Pulmonary artery endothelial cell (primary cell): ENCODE results near the gene KRT6B. TPM values are rescaled to one million over a fixed set of nuclear protein-coding genes. Genes with fewer than 3 reads are reported as not detected.
"Not testable (repeated sequence)": the region's sequence is repeated elsewhere in the genome, so short reads cannot be mapped to it uniquely, and the experiment has no call there.

Experiments
- DNase-seq: peaks from one replicate; pipeline ENCODE4 v3.0.0-alpha.2; 2011; ENCODE audit warnings: low read depth, low spot score
- total RNA-seq: library from RNA; depleted of rRNA; stranded (reverse); fragments of >200 nt; gene quantifications from 2 replicates; pipeline ENCODE4 v1.2.3, GENCODE V29; 2014

The KRT6B gene
- 0.07 and 0.18 TPM in 2 replicates for total RNA-seq

DNA sequence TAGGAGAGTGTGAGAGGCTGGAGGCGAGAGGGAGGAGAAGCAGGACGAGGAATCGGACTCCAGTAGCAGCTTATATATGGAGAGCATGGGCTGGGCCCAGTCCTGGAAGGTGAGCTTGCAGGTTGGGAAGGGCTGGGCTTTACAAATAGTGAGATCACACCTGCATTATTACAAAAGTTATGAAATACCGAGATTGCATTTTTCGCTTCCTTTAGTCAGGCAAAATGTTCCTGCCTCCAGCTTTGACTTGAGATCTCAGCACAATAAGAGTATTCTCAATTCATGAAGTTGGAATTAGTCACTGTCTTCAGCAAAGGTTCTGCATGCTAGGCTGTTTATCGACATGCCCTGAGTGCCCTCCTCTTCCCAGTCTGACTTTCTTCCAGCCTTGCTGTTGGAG lies at the start of gene KRT6B:
TSS of gene KRT6B (minus strand) at position 46 of the 400 bp plus-strand sequence. CDS start 68 bp downstream, outside the sequence.
- DNase-seq = no peak

DNA sequence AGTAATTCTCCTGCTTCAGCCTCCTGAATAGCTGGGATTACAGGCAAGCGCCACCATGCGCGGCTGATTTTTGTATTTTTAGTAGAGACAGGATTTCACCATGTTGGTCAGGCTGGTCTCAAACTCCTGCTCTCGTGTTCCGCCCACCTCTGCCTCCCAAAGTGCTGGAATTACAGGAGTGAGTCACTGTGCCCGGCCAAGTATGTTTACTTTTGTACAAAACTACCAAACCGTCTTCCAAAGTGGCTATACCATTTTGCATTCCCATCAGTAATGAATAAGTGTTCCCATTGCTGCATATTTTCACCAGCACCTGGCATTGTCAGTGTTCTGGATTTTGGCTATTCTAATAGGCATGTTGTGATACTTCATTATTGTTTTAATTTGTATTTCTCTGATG lies 49.5 kb upstream of the KRT6B start:
- no peak for DNase-seq

DNA sequence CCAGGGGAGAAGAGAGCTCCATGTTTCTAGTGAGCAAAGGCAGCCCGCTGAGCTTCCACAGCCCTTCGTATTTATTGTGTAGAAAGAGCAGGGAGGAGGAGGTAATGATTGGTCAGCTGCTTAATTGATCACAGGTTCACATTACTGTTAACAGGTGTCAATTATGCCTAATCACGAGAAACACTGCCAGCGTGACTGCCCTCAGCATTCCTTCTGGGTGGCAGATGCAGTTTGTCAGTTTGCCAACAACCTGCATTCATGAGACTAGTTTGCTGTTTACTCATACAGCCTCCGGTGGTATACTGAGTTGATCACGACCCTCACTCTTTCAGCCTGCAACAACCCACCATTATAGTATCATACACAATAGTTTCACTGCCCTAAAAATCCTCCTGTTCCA lies 48.6 kb upstream of the KRT6B start:
- not testable (repeated sequence) for DNase-seq

DNA sequence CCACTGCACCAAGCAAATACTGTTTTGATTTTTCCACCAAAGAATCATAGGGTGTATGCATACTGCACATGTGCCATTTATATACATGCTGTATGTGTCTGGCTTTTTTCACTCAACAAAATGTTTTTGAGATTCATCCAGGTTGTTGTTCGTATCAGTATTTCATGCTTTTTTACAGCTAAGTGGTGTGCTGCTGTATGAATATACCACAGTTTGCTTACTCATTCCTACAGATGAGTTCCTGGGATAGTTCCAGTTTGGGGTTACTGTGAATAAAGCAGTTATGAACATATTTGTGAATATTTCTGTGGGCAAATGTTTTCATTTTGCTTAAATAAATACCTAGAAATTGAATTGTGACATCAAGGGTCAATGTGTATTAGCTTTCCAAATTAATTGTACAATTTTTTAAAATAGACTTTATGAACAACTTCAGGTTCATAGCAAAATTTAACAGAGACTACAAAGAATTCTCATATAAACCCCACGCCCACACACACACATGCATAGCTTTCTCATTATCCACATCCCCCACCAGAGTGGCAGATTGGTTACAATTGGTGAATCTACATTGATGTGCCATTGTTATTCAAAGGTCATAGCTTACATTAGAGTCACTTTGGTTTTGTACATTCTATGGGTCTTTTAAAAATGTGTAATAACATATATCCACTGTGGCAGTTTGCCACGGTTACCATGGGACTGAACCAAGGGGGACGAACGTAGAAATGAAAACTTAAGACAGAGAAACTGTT lies 48.0 kb upstream of the KRT6B start:
- no peak for DNase-seq

DNA sequence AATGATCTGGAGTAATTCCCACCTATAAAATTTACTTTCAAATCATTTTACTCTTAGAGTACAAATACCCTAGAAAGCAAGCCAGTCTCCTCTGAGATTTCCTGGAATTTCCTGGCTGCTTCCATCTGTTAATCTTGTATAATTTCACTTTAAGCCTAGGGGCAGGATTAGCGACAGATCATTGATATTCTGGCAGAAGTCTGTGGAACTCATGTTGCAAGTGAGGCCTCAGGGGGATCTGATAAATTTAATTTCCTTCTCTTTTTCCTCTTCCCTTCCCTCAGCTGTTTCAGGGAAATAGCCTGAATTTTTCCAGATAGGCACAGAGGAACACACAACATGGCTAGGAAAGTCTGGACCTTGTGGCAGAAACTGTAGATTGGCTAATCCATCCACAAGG lies 47.0 kb upstream of the KRT6B start:
- no peak for DNase-seq

DNA sequence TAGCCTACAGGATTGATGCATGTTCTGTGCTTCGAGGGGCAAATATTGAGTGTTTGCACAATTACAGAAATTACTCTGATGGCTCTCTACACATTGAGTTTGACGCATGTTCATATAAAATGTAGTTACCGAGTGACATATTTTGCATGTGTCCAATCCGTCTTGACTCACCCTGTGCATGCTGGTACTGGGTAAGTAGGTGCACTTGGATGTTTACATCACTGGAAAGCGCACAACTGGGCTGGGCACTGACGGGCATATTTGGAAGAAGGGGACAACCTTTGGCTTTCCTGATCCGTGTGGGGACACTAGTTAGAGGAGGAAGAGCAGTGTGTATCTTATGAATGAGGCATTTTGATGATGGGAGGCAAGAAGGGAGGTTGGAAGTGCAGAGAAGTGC lies 46.0 kb upstream of the KRT6B start:
- no peak for DNase-seq

DNA sequence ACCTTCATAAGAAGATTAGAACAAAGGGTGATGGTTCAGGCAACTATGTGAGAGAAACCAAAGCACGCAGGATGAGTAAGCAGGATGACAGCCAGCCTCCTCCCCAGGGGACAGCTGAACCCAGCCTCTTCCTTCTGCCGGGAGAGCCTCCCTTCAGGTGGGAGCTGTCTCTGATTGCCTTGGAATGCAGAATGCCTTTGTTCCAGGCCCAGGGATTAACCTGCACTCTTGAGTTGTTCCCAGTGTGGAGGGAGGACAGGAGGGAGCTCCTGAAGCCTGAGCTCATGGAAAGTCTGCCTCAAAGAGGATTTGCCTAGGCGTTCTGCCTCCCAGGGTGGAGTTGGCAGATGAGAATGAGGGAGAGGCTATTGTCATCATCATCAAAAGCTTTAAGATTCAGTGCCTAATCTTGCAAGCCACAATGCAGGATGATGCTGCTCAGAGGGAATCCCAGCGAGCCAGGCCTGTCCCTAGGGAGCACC lies 44.7 kb upstream of the KRT6B start:
- DNase-seq = no peak

DNA sequence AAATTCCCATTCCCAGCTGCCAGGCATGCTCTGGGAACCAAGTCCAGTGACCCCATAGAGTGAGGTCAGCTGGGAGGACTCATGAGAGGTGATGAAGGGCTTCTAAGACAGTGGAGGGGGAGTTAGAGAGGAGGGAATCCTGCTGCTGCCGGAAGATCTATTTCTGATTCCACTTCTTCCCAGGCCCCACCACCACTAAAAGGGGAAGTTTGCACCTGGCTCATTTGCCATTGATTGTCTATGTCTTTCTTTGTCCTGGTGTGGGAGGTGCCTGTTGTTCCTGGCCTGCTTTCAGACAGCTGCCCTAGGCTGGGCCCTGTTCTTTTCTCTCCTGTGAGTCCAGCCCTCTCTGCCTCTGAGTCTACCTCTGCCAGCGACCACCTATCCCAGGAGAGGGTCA lies 44.1 kb upstream of the KRT6B start:
- DNase-seq = no peak

DNA sequence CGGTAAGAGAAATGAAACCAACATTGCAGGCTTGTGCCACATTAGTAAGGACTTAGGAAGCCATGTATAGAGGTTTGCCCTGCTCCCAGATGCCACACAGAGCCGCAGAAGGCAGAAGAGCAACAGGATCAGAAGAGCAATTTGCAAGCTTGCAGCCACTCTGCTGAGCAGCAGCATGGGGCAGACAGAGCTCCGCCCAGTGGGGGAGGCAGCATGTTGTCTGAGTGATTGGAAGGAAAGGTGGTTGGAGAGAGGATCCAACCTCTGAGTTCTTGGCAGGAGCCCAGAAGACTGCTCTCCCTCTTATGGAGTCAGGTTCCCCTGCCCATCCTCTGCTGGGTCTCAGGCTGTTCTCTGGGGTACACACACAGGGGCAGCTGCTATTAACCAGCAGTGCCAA lies 43.4 kb upstream of the KRT6B start:
- DNase-seq = no peak

DNA sequence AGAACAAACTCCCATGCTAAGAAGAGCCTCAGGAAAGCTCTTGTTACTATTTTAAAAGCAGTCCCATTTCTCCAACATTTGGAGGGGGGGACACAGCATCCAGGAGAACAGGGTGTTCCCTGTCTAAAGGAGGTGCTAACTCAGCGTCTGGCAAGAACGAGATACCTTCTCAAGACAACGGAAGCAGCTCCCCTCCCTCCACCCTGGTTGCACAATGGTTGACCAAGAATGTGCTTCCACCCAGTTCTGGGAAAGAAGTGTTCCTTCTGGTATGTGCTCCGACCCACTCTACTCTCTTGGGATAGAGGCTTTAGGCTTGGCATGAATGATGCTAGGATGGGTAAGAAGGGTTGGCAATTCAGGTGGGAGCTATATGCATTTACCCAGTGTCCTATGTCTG lies 42.6 kb upstream of the KRT6B start:
- DNase-seq = no peak

DNA sequence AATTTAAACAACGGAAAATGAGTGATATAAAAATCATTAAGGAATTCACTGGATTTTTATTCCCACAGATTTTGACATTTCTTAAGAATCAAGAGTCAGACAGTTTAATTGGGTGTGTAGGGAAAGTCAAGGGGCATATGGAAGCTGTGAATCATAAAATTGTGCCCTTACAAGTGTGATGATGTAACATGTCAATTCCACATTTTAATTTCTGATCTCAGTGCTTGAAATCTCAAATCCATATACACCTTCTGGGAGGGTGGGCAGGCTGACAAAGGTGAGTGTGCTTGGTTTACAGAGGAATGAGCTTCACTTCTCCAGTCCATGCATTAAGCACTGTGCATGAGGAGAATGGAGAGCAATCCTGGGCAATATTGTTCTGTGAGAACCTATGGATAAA lies 42.2 kb upstream of the KRT6B start:
- DNase-seq = no peak

DNA sequence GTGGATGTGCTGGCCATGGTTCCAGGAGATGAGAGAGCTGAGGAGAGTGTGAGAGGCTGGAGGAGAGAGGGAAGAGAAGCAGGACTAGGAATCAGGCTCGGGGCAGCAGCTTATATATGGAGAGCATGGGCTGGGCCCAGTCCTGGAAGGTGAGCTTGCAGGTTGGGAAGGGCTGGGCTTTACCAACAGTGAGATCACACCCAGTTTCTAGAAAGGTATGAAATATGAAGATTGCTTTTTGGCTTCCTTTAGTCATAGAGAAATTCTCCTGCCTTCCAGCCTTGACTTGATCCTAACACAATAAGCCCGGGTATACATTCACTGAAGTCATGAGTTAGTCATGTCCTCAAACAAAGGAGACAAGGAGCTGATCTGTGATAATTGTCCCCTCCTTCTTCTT lies 41.2 kb upstream of the KRT6B start, which contains the start of gene KRT6A:
TSS of gene KRT6A (minus strand) at position 86 of the 400 bp plus-strand sequence. CDS start at position 17, 69 bp downstream.
- DNase-seq = no peak

DNA sequence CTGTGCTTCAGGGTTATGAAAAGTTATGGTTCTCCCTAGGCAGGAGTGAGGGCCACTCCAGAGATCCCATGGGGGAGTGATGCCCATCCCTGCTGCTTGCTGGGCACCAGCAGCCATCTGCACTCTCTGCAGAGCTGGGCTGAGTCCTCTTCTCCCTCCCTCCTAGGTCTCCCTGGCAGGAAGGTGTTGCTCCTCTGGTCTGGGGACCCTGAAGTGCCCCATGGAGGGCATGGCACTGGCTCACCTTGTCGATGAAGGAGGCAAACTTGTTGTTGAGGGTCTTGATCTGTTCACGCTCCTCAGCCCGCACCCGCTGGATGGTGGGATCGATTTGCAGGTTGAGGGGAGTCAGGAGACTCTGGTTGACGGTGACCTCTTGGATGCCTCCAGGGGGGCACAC lies 40.5 kb upstream of the KRT6B start:
- DNase-seq = not testable (repeated sequence)

DNA sequence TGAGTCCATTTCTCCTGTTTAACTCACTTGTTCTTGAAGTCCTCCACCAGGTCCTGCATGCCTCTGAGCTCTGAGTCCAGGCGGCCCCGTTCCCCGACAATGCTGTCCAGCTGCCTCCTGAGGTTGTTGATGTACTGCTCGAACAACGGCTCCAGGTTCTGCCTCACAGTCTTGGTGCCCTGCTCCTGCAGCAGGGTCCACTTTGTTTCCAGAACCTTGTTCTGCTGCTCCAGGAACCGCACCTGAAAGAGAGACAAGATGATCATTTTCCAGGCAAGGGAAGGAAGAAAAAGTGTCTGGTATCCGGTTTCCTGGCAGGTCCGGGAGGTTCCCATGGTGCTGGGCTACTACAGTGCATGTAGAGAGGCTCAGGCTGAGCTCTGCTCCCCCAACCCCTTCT lies 39.5 kb upstream of the KRT6B start:
- not testable (repeated sequence) for DNase-seq

DNA sequence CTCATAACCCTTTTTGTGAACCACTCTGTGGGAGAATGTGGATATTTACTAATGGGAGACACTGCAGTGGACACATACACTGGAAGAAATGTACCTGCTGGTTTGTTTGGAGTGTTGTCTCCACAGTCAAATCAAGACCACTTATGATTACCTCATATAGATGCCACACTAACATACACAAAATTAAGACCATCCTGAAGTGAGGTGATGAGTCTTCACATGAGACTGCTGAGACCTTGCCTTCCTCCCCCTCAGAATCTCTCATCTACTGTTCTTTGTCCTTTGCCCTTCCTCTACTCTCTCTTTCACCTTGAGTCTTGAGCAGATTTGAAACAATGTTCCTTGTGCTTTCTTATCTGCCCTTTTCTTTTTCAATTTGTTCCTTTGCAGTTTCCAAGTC lies 36.8 kb upstream of the KRT6B start:
- no peak for DNase-seq

DNA sequence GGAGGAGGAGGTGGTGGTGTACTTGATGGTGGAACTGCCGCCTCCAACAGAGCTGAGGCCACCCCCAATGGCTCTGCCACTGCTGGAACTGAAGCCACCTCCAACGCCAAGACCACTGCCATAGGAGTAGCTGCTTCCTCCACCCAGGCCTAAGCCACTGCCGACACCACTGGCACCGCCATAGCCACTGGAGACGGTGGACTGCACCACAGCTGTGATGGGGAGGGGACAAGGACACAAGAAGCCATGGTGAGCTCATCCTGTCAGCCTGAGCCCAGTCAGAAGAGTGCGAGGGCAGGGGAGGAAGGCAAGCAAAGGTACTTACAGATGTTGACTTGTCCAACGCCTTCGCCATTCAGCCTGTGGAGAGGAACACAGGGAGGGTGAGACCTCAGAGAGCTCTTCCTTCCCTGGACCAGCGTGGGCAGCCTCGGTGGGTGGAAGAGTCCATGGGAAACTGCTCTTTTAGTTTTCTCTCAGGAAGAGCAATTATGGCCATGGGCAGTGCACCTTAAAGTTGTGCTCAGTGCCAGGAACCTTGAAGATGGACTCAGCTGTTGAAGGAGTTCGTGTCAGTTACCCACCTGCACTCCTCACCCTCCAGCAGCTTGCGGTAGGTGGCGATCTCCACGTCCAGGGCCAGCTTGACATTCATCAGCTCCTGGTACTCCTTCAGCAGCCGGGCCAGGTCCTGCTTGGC lies 35.9 kb upstream of the KRT6B start:
- not testable (repeated sequence) for DNase-seq

DNA sequence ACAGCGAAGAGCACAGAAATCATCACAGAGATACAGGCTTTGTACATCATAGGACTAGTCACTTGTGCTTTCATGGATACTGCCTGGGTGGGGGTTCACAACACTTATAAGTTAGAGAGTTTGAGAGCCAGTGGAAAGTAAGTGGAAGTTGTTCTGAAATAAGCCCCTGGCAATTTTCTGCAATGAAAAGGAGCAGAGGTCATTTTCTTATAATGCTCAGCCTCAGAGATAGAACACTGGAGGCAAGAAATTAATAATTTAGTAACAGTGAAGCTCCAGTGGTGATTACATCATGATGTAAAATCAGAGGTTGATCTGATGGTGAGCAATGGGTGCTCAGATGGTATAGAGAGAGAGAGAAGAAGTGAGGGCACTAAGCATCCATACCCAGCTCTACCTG lies 35.3 kb upstream of the KRT6B start:
- no peak for DNase-seq

DNA sequence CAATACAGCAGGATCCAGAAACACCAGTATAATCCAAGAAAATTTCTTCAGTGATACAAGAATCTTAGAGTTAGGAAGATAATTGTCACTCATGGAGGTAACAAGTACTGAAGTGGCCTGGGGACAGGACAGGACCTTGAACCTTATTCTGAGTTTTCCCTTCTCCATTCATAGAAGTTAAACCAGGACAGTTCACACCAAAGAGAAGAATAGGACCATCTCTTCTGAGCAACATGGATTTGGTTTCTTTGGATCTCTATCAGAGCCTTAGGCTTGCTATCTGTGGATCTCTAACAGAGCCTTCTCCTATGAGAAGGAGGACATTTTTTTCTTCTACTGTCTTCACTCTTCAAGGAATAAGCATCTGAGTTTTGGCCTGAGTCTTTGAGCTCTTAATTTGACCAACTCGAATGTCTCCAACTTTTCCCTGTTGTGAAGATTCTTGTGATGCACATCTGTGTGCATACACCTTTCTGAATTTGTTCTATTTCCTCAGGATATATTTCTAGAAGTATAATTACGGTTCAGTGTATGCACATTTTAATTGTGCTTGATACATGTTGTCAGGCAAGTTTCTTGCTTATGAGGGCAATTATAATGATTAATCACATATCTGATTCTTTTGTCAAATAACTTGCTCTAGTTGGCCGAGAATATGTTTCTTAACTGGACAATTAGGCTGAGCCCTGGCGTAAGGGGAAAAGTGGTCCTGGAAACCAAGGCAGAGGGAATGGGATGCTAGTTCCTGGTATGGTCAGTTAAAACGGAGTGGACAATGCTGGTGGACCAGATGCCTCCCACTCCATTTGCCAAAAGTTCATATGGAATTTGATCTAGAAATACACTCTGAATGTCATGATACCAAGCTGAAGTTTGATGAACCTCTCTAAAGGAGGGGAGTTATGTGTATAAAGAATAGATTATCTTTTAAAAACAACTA lies 34.5 kb upstream of the KRT6B start:
- DNase-seq = no peak

DNA sequence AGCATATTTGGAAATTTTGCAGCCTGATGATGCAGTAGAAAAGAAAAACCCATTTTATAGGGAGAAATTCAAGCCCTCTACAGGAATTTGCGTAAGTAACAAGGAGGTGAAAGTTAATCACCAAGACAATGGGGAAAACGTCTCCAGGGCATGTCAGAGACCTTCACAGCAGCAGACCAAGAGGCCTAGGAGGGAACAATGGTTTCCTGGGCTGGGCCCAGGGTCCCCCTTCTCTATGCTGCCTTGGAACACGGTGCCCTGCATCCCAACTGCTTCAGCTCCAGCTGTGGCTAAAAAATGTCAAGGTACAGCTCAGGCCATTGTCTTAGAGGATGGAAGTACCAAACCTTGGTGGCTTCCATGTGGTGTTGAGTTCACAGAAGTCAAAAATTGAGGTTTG lies 28.1 kb upstream of the KRT6B start:
- no peak for DNase-seq

DNA sequence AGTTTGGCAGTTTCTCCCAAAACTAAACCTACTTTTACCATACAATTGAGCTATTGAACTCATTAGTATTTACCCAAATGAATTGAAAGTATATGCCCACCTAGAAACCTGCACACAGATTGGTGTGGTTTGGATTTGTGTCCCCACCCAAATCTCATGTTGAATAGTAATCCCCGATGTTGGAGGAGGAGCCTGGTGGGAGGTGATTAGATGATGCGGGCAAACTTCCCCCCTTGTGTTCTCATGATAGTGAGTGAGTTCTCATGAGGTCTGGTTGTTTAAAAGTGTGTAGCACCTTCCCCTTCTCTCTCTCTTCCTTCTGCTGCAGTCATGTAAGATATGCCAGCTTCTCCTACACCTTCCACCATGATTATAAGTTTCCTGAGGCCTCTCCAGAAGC lies 25.7 kb upstream of the KRT6B start:
- DNase-seq = no peak

DNA sequence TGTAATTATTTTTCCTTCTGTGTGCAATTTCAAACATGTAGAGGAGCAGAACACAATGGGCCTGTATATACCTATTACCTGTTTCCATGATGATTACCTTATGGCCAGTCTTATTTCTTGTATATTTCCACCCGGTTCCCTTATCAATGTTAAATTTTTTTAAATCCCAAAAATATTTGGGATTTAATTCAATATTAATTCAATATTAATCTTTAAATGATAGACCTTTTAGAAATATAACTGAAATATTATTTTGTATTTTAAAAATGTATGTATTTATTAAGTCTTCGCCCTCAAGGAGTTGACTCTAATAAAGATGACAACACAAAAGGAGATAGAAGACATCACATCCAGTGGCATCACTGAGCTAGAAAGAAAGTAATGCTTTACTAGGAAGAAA lies 22.3 kb upstream of the KRT6B start:
- DNase-seq = no peak

DNA sequence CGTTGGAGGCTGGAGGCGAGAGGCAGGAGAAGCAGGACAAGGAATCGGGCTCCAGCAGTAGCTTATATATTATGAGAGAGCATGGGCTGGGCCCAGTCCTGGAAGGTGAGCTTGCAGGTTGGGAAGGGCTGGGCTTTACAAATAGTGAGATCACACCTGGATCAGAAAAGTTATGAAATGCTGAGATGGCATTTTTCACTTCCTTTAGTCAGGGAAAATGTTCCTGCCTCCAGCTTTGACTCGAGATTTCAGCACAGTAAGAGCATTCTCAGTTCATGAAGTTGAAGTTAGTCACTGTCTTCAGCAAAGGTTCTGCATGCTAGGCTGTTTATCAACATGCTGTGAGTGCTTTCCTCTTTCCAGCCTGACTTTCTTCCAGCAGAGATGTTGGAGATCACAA lies 21.8 kb upstream of the KRT6B start, which contains the start of gene KRT6C:
TSS of gene KRT6C (minus strand) at position 38 of the 400 bp plus-strand sequence. CDS start 68 bp downstream, outside the sequence.
- DNase-seq = no peak
